B cell (primary cell): ENCODE measurements around the gene ADAMTS2. TPM values are rescaled to one million over a fixed set of nuclear protein-coding genes. Genes with fewer than 3 reads are reported as not detected.

Experiments
- ATAC-seq: fragments of 200-7000 bp; cut with Tn5 transposase; one replicate; pipeline ENCODE4 v1.10.0; 2021; ENCODE audit warnings: low read depth, mild to moderate bottlenecking, moderate number of reproducible peaks, moderate library complexity
- CTCF ChIA-PET: fragments of 350-600 bp; sonication (Branson Sonifier 250); formaldehyde crosslinking; loops from one replicate; lab custom pipeline; 2021; ENCODE audit warnings: antibody characterized with exemption, inconsistent platforms; lab: Charles Lee
- POLR2A ChIA-PET: fragments of 350-600 bp; sonication (Branson Sonifier 250); formaldehyde crosslinking; loops from one replicate; lab custom pipeline; 2021; ENCODE audit warnings: antibody characterized with exemption; lab: Charles Lee
- DNase-seq: peaks from one replicate; pipeline ENCODE4 v3.0.0; 2013
- H2AFZ ChIP-seq: 2 replicates; pipeline ENCODE4 v1.6.1; 2012; ENCODE audit warnings: mild to moderate bottlenecking, low read depth, low read length; ENCODE audit not compliant: insufficient read depth, poor library complexity, severe bottlenecking
- H3K27ac ChIP-seq, 2 donors: 1 replicate in 1 of 2; 2 replicates in 1 of 2; pipeline ENCODE4 v1.5.1; 2012 to 2013; ENCODE audit warnings: low read length in 2 of 2, mild to moderate bottlenecking in 2 of 2, moderate library complexity in 1 of 2
- H3K27me3 ChIP-seq, 4 experiments: fragments of 200-600 bp in 1 of 4; sonication (generic) in 1 of 4; replicated peaks in 1 of 4; 1 replicate in 2 of 4; 2 replicates in 2 of 4; pipeline versions ENCODE4 v1.6.1 to v1.7.0; 2013 to 2016; ENCODE audit warnings: low read length in 3 of 4, mild to moderate bottlenecking in 2 of 4, mixed read lengths in 1 of 4, moderate library complexity in 1 of 4; ENCODE audit not compliant: insufficient read depth in 4 of 4, control insufficient read depth in 3 of 4; ENCODE audit errors: control extremely low read depth in 1 of 4
- H3K36me3 ChIP-seq, 2 experiments: replicated peaks in 1 of 2; 1 replicate in 1 of 2; 2 replicates in 1 of 2; pipeline versions ENCODE4 v1.6.1 to v1.7.1; 2013; ENCODE audit warnings: low read length in 1 of 2; ENCODE audit not compliant: insufficient read depth in 2 of 2, control insufficient read depth in 1 of 2; ENCODE audit errors: control extremely low read depth in 1 of 2, extremely low read depth in 1 of 2
- H3K4me1 ChIP-seq, 2 donors: fragments of 200-600 bp in 1 of 2; sonication (generic) in 1 of 2; 1 replicate in 1 of 2; 2 replicates in 1 of 2; pipeline versions ENCODE4 v1.5.1 to v1.6.1; 2013 to 2017; ENCODE audit warnings: low read length in 2 of 2; ENCODE audit not compliant: control insufficient read depth in 2 of 2, insufficient read depth in 2 of 2
- H3K4me2 ChIP-seq: replicated peaks from 2 replicates; pipeline ENCODE3; 2012; ENCODE audit warnings: mild to moderate bottlenecking, low read depth, low read length; ENCODE audit not compliant: poor library complexity, severe bottlenecking
- H3K4me3 ChIP-seq, 5 experiments: fragments of 200-600 bp in 1 of 5; sonication (generic) in 1 of 5; 1 replicate in 3 of 5; 2 replicates in 2 of 5; pipeline versions ENCODE4 v1.5.1 to v1.7.0; 2011 to 2016; ENCODE audit warnings: low read length in 4 of 5, mild to moderate bottlenecking in 4 of 5, low read depth in 2 of 5, control low read depth in 1 of 5, moderate library complexity in 1 of 5; ENCODE audit not compliant: insufficient read depth in 1 of 5; ENCODE audit errors: control extremely low read depth in 1 of 5, extremely low read depth in 1 of 5
- H3K79me2 ChIP-seq: fragments of 200-600 bp; sonication (generic); one replicate; pipeline ENCODE4 v1.6.0; 2016; ENCODE audit warnings: low read length; ENCODE audit not compliant: control insufficient read depth, insufficient read depth
- H3K9ac ChIP-seq: fragments of 200-600 bp; sonication (generic); 2 replicates; pipeline ENCODE4 v1.6.1; 2017; ENCODE audit warnings: mild to moderate bottlenecking, low read length, moderate library complexity
- H3K9me3 ChIP-seq, 3 donors: one replicate each; pipeline versions ENCODE4 v1.6.1 to v1.7.1; 2013; ENCODE audit warnings: low read length in 2 of 3; ENCODE audit not compliant: control insufficient read depth in 2 of 3, insufficient read depth in 1 of 3; ENCODE audit errors: control extremely low read depth in 1 of 3
- H4K20me1 ChIP-seq: 2 replicates; pipeline ENCODE4 v1.6.0; 2012; ENCODE audit warnings: mild to moderate bottlenecking, low read length; ENCODE audit not compliant: insufficient read depth, control insufficient read depth, poor library complexity, severe bottlenecking
- H3K27ac Mint-ChIP-seq: one replicate; pipeline ENCODE4 v1.8.0; 2021; ENCODE audit warnings: mixed read lengths
- H3K27me3 Mint-ChIP-seq: one replicate; pipeline ENCODE4 v1.8.0; 2021; ENCODE audit warnings: mixed read lengths
- H3K4me1 Mint-ChIP-seq: one replicate; pipeline ENCODE4 v1.8.0; 2021; ENCODE audit warnings: mixed read lengths
- H3K4me3 Mint-ChIP-seq: one replicate; pipeline ENCODE4 v1.8.0; 2021; ENCODE audit warnings: mixed read lengths
- H3K9me3 Mint-ChIP-seq: one replicate; pipeline ENCODE4 v1.8.0; 2022; ENCODE audit warnings: mixed read lengths; ENCODE audit not compliant: insufficient read depth
- EZH2 ChIP-seq: IDR thresholded peaks from 2 replicates; pipeline ENCODE4 v1.6.1; 2012; ENCODE audit warnings: borderline replicate concordance, low read depth, mild to moderate bottlenecking, moderate library complexity, low read length; ENCODE audit not compliant: insufficient read depth, poor library complexity, severe bottlenecking
- WGBS: methylation state at CpG from one replicate; pipeline ENCODE4 v1.1.5; 2013; ENCODE audit warnings: missing lambda C conversion rate; ENCODE audit not compliant: insufficient coverage; 5-methylcytosine and 5-hydroxymethylcytosine counted together
- intact Hi-C: fragments of 100-400 bp; cut with micrococcal nuclease; formaldehyde crosslinking; loops from one replicate; pipeline ENCODE4 v1.10.0; 2022
- polyA plus RNA-seq: library from polyadenylated mRNA; depleted of rRNA; stranded (reverse); fragments of >200 nt; gene quantifications from 2 replicates; pipeline ENCODE4 v1.2.3, GENCODE V29; 2012
- total RNA-seq, 2 donors: library from RNA; stranded (reverse); fragments of 120-200 nt in 1 of 2; gene quantifications; 1 replicate in 1 of 2; 2 replicates in 1 of 2; pipeline versions ENCODE4 v1.2.3 to v1.2.4, GENCODE V29; 2013 to 2022
- TF ChIP-seq, protein P1 (sequence below): fragments of 200-600 bp; IDR thresholded peaks from one replicate; pipeline ENCODE4 v1.8.0; 2022; ENCODE audit warnings: antibody characterized with exemption, mild to moderate bottlenecking

ADAMTS2 gene
- total and polyA plus RNA-seq, 2 donors (not counting 1 experiment from before 2014, with no cell fraction given): not detected

DNA sequence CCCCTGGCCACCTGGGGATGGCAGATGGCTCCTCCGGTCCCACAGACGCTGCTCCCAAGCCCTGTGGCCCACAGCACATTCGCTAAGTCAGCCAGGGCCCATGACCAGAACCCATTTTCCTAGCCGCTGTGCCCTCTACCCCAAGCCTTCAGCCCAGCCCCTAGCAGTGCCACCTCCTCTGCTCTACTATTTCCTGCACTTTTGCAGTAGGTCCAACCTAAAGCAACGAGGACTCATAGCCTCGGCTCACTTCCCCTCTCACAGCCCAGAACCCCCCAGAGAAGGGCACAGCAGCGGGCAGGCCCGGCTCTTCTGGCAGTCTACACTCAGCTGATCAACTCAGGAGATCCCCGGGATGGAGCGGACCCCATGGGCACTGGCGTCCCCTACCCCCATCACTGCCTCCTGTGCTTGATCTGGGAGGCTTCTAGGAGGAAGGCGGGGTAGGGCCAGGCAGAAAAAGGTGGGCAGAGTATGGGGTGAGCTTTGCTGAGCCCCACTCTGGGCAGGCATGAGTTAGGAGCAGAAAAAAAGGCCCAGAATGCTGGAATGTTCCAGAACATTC, 173.9 kb downstream of the ADAMTS2 start:
- Histone ChIP-seq H3K36me3 (no peaks in the 10 kb centered on the region), H2AFZ (no peak overlapping the region), H3K9ac (no peak overlapping the region), H3K4me2 (no peak overlapping the region), H3K4me1 (peaks cover 4 to 12% of the 10 kb centered on the region in 2 donors), H4K20me1 (no peaks in the 10 kb centered on the region), H3K27me3 (peaks cover 0 to 20% (median 1%) of the 10 kb centered on the region in 4 experiments), H3K9me3 (peaks cover 0 to 18% (median 0%) of the 10 kb centered on the region in 3 donors), H3K79me2 (no peaks in the 10 kb centered on the region), H3K4me3 (no peak overlapping the region), H3K27ac (no peak overlapping the region)
- ChIA-PET POLR2A (interaction anchor here (0.6 kb wide), 1 partner anchor 455 kb away, joined by 6 read pairs; no protein-coding TSS in a partner anchor), CTCF (interaction anchor here (1.5 kb wide), 1 partner anchor 424 kb away, joined by 3 read pairs; no protein-coding TSS in a partner anchor)
- Mint-ChIP-seq H3K27ac (no peak overlapping the region), H3K9me3 (no peaks in the 10 kb centered on the region), H3K4me3 (no peak overlapping the region), H3K27me3 (peaks cover 8% of the 10 kb centered on the region), H3K4me1 (peaks cover 3% of the 10 kb centered on the region)
- WGBS: 89% methylated on average over 7 of the region's 12 CpGs
- DNase-seq (no peak), ATAC-seq (no peak)
- TF ChIP-seq EZH2: no peak
- TF ChIP-seq, protein P1, sequence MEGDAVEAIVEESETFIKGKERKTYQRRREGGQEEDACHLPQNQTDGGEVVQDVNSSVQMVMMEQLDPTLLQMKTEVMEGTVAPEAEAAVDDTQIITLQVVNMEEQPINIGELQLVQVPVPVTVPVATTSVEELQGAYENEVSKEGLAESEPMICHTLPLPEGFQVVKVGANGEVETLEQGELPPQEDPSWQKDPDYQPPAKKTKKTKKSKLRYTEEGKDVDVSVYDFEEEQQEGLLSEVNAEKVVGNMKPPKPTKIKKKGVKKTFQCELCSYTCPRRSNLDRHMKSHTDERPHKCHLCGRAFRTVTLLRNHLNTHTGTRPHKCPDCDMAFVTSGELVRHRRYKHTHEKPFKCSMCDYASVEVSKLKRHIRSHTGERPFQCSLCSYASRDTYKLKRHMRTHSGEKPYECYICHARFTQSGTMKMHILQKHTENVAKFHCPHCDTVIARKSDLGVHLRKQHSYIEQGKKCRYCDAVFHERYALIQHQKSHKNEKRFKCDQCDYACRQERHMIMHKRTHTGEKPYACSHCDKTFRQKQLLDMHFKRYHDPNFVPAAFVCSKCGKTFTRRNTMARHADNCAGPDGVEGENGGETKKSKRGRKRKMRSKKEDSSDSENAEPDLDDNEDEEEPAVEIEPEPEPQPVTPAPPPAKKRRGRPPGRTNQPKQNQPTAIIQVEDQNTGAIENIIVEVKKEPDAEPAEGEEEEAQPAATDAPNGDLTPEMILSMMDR: no peak
- intact Hi-C loops: no loop called here

DNA sequence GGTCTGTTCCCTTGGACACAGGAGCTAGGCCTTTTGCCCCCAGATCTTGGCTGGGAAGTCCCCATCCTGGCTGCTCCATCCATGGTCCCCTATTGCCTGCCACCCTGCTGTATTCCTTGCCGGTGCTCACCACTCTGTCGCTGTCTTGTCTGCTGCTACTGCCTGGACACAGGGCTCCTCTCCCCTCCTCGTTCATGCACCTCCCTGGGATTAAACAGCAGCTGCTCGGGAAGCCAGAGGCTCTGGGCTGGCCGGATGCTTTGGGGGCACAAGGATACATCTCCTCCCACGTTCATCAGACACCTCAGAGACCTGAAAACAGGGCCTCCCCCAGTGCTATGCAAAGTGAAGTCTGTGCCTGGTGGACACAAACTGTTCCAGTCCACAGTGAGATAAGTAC, 174.7 kb downstream of the ADAMTS2 start:
- peaks cover 3% of the 10 kb centered on the region for H3K4me1 Mint-ChIP-seq
- H3K9me3 ChIP-seq: peaks cover 0 to 18% (median 0%) of the 10 kb centered on the region in 3 donors
- no peak overlapping the region for H3K27ac ChIP-seq
- H3K36me3 ChIP-seq: no peaks in the 10 kb centered on the region
- ATAC-seq (no peak), DNase-seq (no peak)
- no peak overlapping the region for H3K4me2 ChIP-seq
- no peak overlapping the region for H2AFZ ChIP-seq
- H3K9me3 Mint-ChIP-seq: no peaks in the 10 kb centered on the region
- no peak overlapping the region for H3K9ac ChIP-seq
- intact Hi-C loops: no loop called here
- H4K20me1 ChIP-seq: no peaks in the 10 kb centered on the region
- no peaks in the 10 kb centered on the region for H3K79me2 ChIP-seq
- H3K4me3 Mint-ChIP-seq: no peak overlapping the region
- H3K27me3 ChIP-seq: peaks cover 0 to 21% (median 1%) of the 10 kb centered on the region in 4 experiments
- H3K27me3 Mint-ChIP-seq: peaks cover 8% of the 10 kb centered on the region
- TF ChIP-seq, protein P1: no peak
- TF ChIP-seq EZH2: no peak
- no peak overlapping the region for H3K27ac Mint-ChIP-seq
- ChIA-PET CTCF (interaction anchor here (0.9 to 1.5 kb wide), 2 partner anchors 323 to 425 kb away, joined by 3 to 4 read pairs; no protein-coding TSS in a partner anchor), POLR2A (no interaction called here)
- WGBS: 94% methylated on average over 6 of the region's 6 CpGs
- H3K4me3 ChIP-seq: no peak overlapping the region
- peaks cover 4 to 12% of the 10 kb centered on the region in 2 donors for H3K4me1 ChIP-seq
